ENCODE data around the gene CACFD1. TPM values are rescaled to one million over a fixed set of nuclear protein-coding genes. Genes with fewer than 3 reads are reported as not detected.

CACFD1 gene
- total RNA-seq, 4 donors from 2014 or later: 7.0 to 28.3 (median 10.1) TPM

DNA sequence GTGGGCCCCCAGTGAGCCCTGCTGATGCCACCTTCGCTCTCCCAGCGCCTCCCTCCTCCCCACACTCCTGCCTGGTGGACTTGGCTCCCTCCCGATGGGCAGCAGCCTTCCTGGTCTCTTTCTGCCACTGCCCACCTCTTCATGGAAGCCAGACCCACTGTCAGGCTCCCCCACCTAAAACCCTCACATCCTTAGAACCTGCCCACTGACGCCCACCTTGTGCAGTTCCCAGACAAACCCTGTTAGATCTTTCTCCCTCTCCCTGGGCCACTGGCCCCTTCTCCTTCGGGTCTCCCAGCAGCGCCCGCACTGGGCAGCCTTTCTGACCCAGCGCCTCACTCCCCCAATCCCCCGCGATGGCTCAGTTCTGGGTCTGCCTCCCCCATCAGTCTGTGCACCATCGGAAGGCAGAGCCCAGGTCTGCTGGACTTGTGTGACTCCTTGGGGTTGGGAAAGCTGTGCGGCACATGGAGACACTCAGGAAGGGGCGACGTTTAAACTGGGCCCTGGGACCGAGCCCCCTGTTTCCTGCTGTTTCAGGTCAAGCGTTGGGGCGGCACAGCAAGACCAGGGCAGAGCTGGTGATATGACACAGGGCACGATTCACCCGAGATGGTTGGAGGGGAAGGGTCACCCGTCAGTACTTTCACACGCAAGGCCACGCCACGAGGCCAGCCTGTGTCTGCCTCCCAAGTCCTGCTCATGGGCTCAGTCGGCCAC, 47.6 kb downstream of the CACFD1 start:
- H3K4me1 ChIP-seq: no peaks in the 10 kb centered on the region
- in situ Hi-C loops (cut with MboI; ENCODE audit: low sequenced_read_pairs in 4 of 4) (no loop called here), intact Hi-C loops (cut with DNase I; ENCODE audit: low total_unique reads) (no loop called here)
- DNase-seq (no peak), ATAC-seq (no peak)
- no peak overlapping the region for H3K4me3 ChIP-seq
- no peaks in the 10 kb centered on the region for H3K36me3 ChIP-seq
- TF ChIP-seq POLR2A (IDR thresholded peaks at IDR 0.05): no peak
- TF ChIP-seq, protein P1, sequence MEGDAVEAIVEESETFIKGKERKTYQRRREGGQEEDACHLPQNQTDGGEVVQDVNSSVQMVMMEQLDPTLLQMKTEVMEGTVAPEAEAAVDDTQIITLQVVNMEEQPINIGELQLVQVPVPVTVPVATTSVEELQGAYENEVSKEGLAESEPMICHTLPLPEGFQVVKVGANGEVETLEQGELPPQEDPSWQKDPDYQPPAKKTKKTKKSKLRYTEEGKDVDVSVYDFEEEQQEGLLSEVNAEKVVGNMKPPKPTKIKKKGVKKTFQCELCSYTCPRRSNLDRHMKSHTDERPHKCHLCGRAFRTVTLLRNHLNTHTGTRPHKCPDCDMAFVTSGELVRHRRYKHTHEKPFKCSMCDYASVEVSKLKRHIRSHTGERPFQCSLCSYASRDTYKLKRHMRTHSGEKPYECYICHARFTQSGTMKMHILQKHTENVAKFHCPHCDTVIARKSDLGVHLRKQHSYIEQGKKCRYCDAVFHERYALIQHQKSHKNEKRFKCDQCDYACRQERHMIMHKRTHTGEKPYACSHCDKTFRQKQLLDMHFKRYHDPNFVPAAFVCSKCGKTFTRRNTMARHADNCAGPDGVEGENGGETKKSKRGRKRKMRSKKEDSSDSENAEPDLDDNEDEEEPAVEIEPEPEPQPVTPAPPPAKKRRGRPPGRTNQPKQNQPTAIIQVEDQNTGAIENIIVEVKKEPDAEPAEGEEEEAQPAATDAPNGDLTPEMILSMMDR (IDR thresholded peaks at IDR 0.05 in 4 of 5, conservative IDR thresholded peaks at IDR 0.05 in 1 of 5): no peak
- H3K9me3 ChIP-seq: peaks cover 0 to under 1% (median 0%) of the 10 kb centered on the region in 3 donors
- no peak overlapping the region for H3K27ac ChIP-seq
- H3K27me3 ChIP-seq: peaks cover 12 to 22% (median 13%) of the 10 kb centered on the region in 3 donors

DNA sequence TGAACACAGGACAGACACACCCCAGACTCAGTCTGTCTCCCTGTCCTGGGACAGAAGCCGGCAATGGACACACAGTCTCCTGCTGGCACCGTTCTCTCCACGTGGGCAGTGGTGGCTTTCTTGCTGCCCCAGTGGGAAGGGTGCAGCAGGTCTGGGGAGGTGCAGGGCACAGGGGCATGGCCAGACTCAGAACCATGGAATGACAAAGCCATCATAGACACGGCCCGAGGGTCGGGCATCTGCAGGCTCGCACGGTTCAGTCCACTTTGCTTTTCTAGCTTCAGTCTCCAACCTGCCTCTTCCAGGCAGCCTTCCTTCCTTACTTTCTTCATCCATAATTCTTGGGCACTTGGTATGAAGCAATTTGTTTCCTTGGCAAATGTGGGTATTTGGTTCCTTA, 48.3 kb downstream of the CACFD1 start:
- in situ Hi-C loops (cut with MboI; ENCODE audit: low sequenced_read_pairs in 4 of 4) (no loop called here), intact Hi-C loops (cut with DNase I; ENCODE audit: low total_unique reads) (no loop called here)
- TF ChIP-seq POLR2A (IDR thresholded peaks at IDR 0.05): no peak
- TF ChIP-seq, protein P1 (IDR thresholded peaks at IDR 0.05 in 4 of 5, conservative IDR thresholded peaks at IDR 0.05 in 1 of 5): no peak
- Histone ChIP-seq H3K9me3 (no peaks in the 10 kb centered on the region), H3K27me3 (peaks cover 12 to 22% (median 13%) of the 10 kb centered on the region in 3 donors), H3K4me1 (no peaks in the 10 kb centered on the region), H3K4me3 (no peak overlapping the region), H3K36me3 (no peaks in the 10 kb centered on the region), H3K27ac (no peak overlapping the region)
- DNase-seq (no peak), ATAC-seq (no peak)

DNA sequence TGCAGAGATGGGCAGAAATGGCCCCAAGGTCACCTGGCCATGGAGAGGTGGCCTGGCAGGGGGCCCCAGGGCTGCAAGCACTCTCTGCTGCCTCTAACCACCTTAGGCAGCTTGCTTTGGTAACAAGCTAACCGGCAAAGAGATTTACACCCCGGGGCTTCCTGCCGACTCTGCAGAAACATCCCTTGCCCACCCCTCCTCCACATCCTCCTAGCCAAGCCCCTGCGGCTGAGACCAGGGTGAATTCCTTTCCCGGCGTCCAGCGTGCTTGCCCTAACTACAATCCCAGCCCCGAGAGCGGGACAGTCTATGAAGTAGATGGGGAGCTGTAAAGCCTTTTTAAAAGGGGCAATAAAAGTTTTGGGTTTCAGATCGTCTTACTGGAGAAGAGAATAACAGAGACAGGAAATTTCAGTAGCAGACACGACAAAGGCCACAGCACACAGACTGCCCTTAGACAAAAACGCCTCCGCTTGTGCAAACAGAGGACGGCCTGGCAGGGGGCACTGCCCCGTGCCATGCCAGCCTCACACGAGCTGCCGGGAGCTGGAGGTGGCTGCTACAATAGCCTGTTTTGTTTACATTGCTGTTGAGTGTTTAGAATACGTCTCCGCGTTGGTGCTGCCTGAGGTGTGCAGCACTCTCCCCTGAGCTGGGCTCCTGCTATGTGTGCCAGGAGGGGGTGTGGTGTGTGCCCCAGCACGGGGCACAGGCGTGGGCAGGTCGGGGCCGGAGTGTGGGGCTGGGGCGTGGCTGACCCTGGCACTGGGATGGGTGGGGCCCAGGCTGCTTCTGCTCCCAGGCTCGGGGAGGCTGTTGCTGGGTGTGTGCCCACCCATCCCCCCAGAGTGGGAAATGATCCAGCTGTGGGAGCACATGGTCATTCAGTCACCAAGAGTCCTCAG, 49.7 kb downstream of the CACFD1 start:
- intact Hi-C loops (cut with DNase I; ENCODE audit: low total_unique reads): no loop called here
- no peak for TF ChIP-seq POLR2A (IDR thresholded peaks at IDR 0.05)
- TF ChIP-seq, protein P1 (IDR thresholded peaks at IDR 0.05 in 4 of 5, conservative IDR thresholded peaks at IDR 0.05 in 1 of 5): no peak
- no peaks in the 10 kb centered on the region for H3K4me1 ChIP-seq

DNA sequence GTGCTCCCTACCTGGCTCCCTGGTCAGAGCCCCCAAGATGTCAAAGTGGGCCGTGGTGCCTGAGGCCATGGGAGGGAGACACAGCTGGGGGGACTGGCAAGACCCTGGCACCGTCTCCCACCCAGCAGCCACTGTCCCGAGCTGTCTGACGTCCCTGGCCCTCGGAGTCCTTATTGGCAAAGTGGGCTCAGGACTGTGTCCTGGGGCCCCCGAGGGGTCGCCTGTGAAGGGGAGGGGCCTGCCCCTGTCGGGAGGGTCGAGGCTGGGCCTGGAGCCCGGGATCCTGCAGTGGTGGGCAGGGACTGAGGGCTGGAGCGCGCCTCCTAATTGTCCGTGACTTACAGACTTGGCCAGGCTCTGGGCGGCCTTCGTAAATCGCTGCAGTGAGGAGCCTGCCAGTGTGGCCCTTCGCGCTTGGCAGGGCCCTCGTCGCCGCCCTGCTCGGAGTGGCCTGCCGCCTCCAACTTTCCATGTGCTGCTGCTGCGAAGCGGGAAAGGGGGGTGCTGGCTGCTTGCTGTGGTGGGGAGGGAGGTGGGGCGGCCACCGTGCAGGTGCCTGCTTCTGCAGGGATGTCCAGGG, 51.2 kb downstream of the CACFD1 start:
- in situ Hi-C loops (cut with MboI; ENCODE audit: low sequenced_read_pairs in 4 of 4) (no loop called here), intact Hi-C loops (cut with DNase I; ENCODE audit: low total_unique reads) (no loop called here)
- Histone ChIP-seq H3K27me3 (peaks cover 12 to 22% (median 13%) of the 10 kb centered on the region in 3 donors), H3K9me3 (no peaks in the 10 kb centered on the region), H3K36me3 (no peaks in the 10 kb centered on the region), H3K4me1 (no peaks in the 10 kb centered on the region), H3K27ac (no peak overlapping the region), H3K4me3 (no peak overlapping the region)
- TF ChIP-seq POLR2A (IDR thresholded peaks at IDR 0.05): no peak
- TF ChIP-seq, protein P1 (IDR thresholded peaks at IDR 0.05 in 4 of 5, conservative IDR thresholded peaks at IDR 0.05 in 1 of 5): no peak
- ATAC-seq: no peak
- DNase-seq: no peak

More for the DNA sequence above, 49.7 kb downstream of the CACFD1 start:
- ATAC-seq (no peak), DNase-seq (no peak)
- Histone ChIP-seq H3K27me3 (peaks cover 12 to 22% (median 13%) of the 10 kb centered on the region in 3 donors), H3K36me3 (no peaks in the 10 kb centered on the region), H3K4me3 (no peak overlapping the region), H3K27ac (no peak overlapping the region), H3K9me3 (no peaks in the 10 kb centered on the region)
- in situ Hi-C loops (cut with MboI; ENCODE audit: low sequenced_read_pairs in 4 of 4): no loop called here
